Caco-2 (cell line): ENCODE data around the gene MRGPRD. TPM values are rescaled to one million over a fixed set of nuclear protein-coding genes. Genes with fewer than 3 reads are reported as not detected.

Source experiments
- BruUV-seq: library from RNA; stranded (reverse); fragments of 400-500 nt; replicated peaks from 2 replicates; lab custom pipeline; 2021; lab: Mats Ljungman, UMichigan
- CTCF ChIA-PET: fragments of 300-600 bp; sonication (Branson Sonifier 250); formaldehyde crosslinking; loops from one replicate; lab custom pipeline; 2022; ENCODE audit warnings: antibody characterized with exemption; lab: Charles Lee
- POLR2A ChIA-PET: fragments of 300-600 bp; sonication (Branson Sonifier 250); formaldehyde crosslinking; loops from one replicate; lab custom pipeline; 2022; ENCODE audit warnings: antibody characterized with exemption; lab: Charles Lee
- DNase-seq, 2 experiments: peaks; one replicate each; pipeline versions ENCODE4 v3.0.0 to v3.0.0-alpha.2; 2020 to 2022
- H3K27me3 ChIP-seq: replicated peaks from 2 replicates; pipeline ENCODE4 v1.6.0; 2011; ENCODE audit warnings: low read length; ENCODE audit not compliant: control insufficient read depth, insufficient read depth
- H3K36me3 ChIP-seq: 2 replicates; pipeline ENCODE4 v1.5.1; 2011; ENCODE audit warnings: low read length; ENCODE audit not compliant: control insufficient read depth, insufficient read depth
- H3K4me1 ChIP-seq: fragments of 250-450 bp; sonication (Bioruptor Pico); 2 replicates; pipeline ENCODE4 v1.5.1; 2020; ENCODE audit warnings: mild to moderate bottlenecking
- H3K4me3 ChIP-seq: 2 replicates; pipeline ENCODE4 v1.5.1; 2011; ENCODE audit warnings: low read depth, mild to moderate bottlenecking, control low read depth, low read length
- H3K9me3 ChIP-seq: fragments of 250-450 bp; sonication (Bioruptor Pico); 2 replicates; pipeline ENCODE4 v1.5.1; 2020; ENCODE audit warnings: mild to moderate bottlenecking, moderate library complexity
- H3K27ac Mint-ChIP-seq: one replicate; pipeline ENCODE4 v1.8.0; 2022; ENCODE audit warnings: mixed read lengths; ENCODE audit not compliant: unreplicated experiment
- H3K27me3 Mint-ChIP-seq: one replicate; pipeline ENCODE4 v1.8.0; 2022; ENCODE audit warnings: mixed read lengths; ENCODE audit not compliant: insufficient read depth, unreplicated experiment
- H3K36me3 Mint-ChIP-seq: one replicate; pipeline ENCODE4 v1.8.0; 2022; ENCODE audit warnings: mild to moderate bottlenecking, mixed read lengths; ENCODE audit not compliant: insufficient read depth, unreplicated experiment
- H3K4me1 Mint-ChIP-seq: one replicate; pipeline ENCODE4 v1.8.0; 2022; ENCODE audit warnings: low read depth, mixed read lengths; ENCODE audit not compliant: unreplicated experiment
- H3K4me3 Mint-ChIP-seq: one replicate; pipeline ENCODE4 v1.8.0; 2022; ENCODE audit warnings: mild to moderate bottlenecking, moderate library complexity, mixed read lengths; ENCODE audit not compliant: unreplicated experiment
- H3K9me3 Mint-ChIP-seq: one replicate; pipeline ENCODE4 v1.8.0; 2022; ENCODE audit warnings: mixed read lengths; ENCODE audit not compliant: unreplicated experiment
- CTCF ChIP-seq, 2 experiments: fragments of 200-600 bp in 1 of 2; IDR thresholded peaks; 1 replicate in 1 of 2; 2 replicates in 1 of 2; pipeline versions ENCODE4 v1.5.1 to v1.8.0; 2011 to 2022; ENCODE audit warnings: antibody characterized with exemption in 1 of 2, control low read depth in 1 of 2, inconsistent platforms in 1 of 2, low read depth in 1 of 2, low read length in 1 of 2, mild to moderate bottlenecking in 1 of 2, moderate library complexity in 1 of 2; ENCODE audit not compliant: insufficient read depth in 1 of 2, severe bottlenecking in 1 of 2, unreplicated experiment in 1 of 2
- intact Hi-C: fragments of 100-400 bp; cut with micrococcal nuclease; formaldehyde crosslinking; loops from one replicate; pipeline ENCODE4 v1.10.0; 2022; ENCODE audit not compliant: unreplicated experiment
- total RNA-seq: library from RNA; stranded (reverse); gene quantifications from 2 replicates; pipeline ENCODE4 v1.2.3, GENCODE V29; 2022

MRGPRD gene
- total RNA-seq, 1 experiment from 2014 or later = not detected

GRCh38 chr11:68978931-68979594, 1.7 kb downstream of the MRGPRD start:
- H3K9me3 Mint-ChIP-seq = peaks cover 6% of the 10 kb centered on the region
- H3K27ac Mint-ChIP-seq = no peak overlapping the region
- peak in 1 of 2 experiments; percentile 32 for DNase-seq
- TF ChIP-seq CTCF (IDR thresholded peaks at IDR 0.05; ENCODE audit: insufficient read depth in 1 of 2, low read depth in 1 of 2, low read length in 1 of 2, severe bottlenecking in 1 of 2, unreplicated experiment in 1 of 2) = no peak
- H3K36me3 ChIP-seq = no peaks in the 10 kb centered on the region
- CTCF ChIA-PET = interaction anchor here (0.6 kb wide), 1 partner anchor 45 kb away, joined by 3 read pairs; no protein-coding TSS in a partner anchor
- H3K9me3 ChIP-seq = 0 out of 2 replicates have a peak, but pooled peaks cover 5% of the 10 kb centered on the region
- no peaks in the 10 kb centered on the region for H3K4me1 ChIP-seq
- H3K27me3 ChIP-seq = no peaks in the 10 kb centered on the region
- POLR2A ChIA-PET = no interaction called here
- H3K27me3 Mint-ChIP-seq = no peaks in the 10 kb centered on the region
- H3K4me1 Mint-ChIP-seq = peaks cover 6% of the 10 kb centered on the region
- no TSS peak for BruUV-seq
- no peak overlapping the region for H3K4me3 Mint-ChIP-seq
- no peak overlapping the region for H3K4me3 ChIP-seq
- no peaks in the 10 kb centered on the region for H3K36me3 Mint-ChIP-seq
- intact Hi-C loops = no loop called here

- peaks cover 6% of the 10 kb centered on the region for H3K9me3 Mint-ChIP-seq
- peaks cover 9% of the 10 kb centered on the region for H3K4me1 Mint-ChIP-seq
- H3K36me3 ChIP-seq = no peaks in the 10 kb centered on the region
- H3K9me3 ChIP-seq = 0 out of 2 replicates have a peak, but pooled peaks cover 5% of the 10 kb centered on the region
- no peak for DNase-seq
- no peaks in the 10 kb centered on the region for H3K36me3 Mint-ChIP-seq
- no peaks in the 10 kb centered on the region for H3K4me1 ChIP-seq
- no peak for TF ChIP-seq CTCF (IDR thresholded peaks at IDR 0.05; ENCODE audit: insufficient read depth in 1 of 2, low read depth in 1 of 2, low read length in 1 of 2, severe bottlenecking in 1 of 2, unreplicated experiment in 1 of 2)
- H3K27me3 Mint-ChIP-seq = no peaks in the 10 kb centered on the region
- H3K4me3 Mint-ChIP-seq = no peak overlapping the region
- no peak overlapping the region for H3K27ac Mint-ChIP-seq
- intact Hi-C loops = no loop called here
- no peak overlapping the region for H3K4me3 ChIP-seq
- no peaks in the 10 kb centered on the region for H3K27me3 ChIP-seq
- ChIA-PET CTCF (interaction anchor here (0.5 to 0.6 kb wide), 2 partner anchors 45 to 140 kb away, joined by 3 read pairs; no protein-coding TSS in a partner anchor), POLR2A (no interaction called here)
- no TSS peak for BruUV-seq
Observed at GRCh38 chr11:68978626-68978930, 2.2 kb downstream of the MRGPRD start.

- ChIA-PET CTCF (interaction anchor here (0.5 to 0.6 kb wide), 2 partner anchors 44 to 139 kb away, joined by 3 read pairs; no protein-coding TSS in a partner anchor), POLR2A (no interaction called here)
- H3K27me3 Mint-ChIP-seq = no peaks in the 10 kb centered on the region
Observed at GRCh38 chr11:68977781-68978625, 2.8 kb downstream of the MRGPRD start.

More at GRCh38 chr11:68977781-68978625, 2.8 kb downstream of the MRGPRD start:
- no peaks in the 10 kb centered on the region for H3K36me3 ChIP-seq
- peaks cover 4% of the 10 kb centered on the region for H3K4me1 ChIP-seq
- intact Hi-C loops = no loop called here
- Mint-ChIP-seq H3K36me3 (no peaks in the 10 kb centered on the region), H3K4me3 (no peak overlapping the region), H3K27ac (no peak overlapping the region), H3K4me1 (peaks cover 15% of the 10 kb centered on the region), H3K9me3 (peaks cover 6% of the 10 kb centered on the region)
- no peak for TF ChIP-seq CTCF (IDR thresholded peaks at IDR 0.05; ENCODE audit: insufficient read depth in 1 of 2, low read depth in 1 of 2, low read length in 1 of 2, severe bottlenecking in 1 of 2, unreplicated experiment in 1 of 2)
- H3K27me3 ChIP-seq = no peaks in the 10 kb centered on the region
- DNase-seq = peak in 1 of 2 experiments; percentile 31
- no peak overlapping the region for H3K4me3 ChIP-seq
- BruUV-seq = no TSS peak
- H3K9me3 ChIP-seq = 0 out of 2 replicates have a peak, but pooled peaks cover 5% of the 10 kb centered on the region
